NCI-H526 treated with DMSO at 0.1 percent for 48 hours (cell line): ENCODE data around the gene NAP1L5.
A peak's percentile ranks its signal among the peaks of the same experiment; 100 is the strongest.

Experiments
- DNase-seq: peaks from one replicate; lab custom pipeline; 2025; lab: John Stamatoyannopoulos, UW

Gene NAP1L5

DNA sequence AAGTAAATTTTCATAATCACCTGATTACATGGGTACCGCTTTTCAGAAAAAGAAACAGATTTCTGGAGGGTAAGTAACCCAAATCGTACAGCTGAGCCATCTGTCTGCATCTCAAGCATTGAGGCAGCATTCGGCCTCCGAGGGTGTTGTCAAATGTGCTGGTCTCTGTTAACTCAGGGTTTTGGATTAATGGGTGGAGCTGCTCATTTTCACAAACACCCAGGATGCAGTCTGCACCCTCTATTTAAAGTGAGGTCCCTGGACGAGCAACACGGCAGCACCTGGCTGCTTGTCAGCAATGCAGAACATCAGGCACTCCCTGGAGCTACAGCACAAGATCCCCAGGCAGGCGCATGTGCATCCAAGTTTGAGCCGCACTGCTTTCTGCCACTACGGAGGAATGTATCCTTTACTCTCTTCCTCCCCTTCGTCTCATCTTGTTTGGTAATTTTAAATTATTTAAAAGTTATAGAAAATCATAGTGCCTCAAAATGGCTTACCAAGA lies 24.7 kb upstream of the NAP1L5 start:
- DNase-seq, result no peak

DNA sequence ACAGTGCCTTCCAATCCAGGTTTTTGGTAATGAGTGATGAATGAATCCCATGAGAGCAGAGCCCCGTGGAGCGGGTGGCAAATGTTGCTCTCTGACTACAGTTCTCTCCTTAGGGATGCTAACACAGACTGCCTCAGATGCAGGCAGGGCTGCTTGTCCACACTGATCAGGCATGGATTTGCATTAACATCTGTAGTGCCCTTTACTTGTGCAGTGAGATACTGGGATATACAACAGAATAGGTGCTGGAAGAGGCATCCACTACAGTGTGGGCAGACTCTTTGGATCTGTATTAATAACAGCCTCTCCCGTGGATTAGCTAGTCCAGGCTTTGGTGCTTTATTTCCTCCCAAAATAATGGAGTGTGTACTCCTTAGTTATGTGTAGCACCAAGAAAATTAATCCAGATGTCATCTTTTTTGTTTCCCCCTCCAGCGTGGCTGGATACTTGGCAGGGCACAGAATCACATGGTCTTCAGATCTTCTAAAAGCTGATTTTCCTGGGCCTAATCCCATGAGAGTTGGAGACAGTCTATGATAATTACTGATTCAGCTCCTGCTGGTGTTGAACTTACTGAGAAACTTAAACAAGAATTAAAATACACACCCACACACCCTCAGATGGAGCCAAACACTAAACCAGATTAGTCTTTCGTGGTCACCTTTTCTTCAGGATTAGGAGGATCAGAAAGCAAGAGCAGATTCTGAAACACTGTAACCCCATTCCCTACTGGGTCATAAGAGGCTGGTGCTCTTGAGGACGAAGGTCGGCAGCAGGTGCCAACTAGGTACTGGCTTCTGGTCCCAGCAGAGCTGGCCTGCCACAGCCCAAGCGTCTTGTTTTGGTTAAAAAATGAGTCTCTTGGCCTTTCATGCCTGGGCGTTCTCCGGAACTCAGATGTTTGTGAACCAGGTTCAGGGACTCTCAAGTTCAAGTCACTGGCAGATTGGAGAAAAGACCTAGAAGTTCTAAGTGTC lies 23.1 kb upstream of the NAP1L5 start:
- DNase-seq, result no peak

DNA sequence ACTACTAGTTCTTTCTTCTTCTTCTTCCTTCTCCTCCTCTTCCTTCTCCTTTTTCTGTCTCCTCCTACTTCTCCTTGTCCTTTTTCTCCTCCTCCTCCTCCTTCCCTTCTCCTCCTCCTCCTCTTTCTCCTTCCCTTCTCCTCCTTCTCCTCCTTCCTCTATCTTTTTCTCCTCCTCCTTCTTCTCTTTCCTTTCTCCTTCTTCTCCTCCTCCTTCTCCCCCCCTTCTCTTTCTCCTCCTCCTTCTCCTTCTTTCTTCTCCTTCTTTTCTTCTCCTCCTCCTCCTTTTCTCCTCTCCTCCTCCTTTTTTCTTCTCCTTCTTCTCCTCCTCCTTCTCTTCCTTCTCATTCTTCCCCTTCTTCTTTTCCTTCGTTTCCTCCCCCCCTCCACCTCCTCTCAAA lies 21.8 kb upstream of the NAP1L5 start:
- no peak for DNase-seq

DNA sequence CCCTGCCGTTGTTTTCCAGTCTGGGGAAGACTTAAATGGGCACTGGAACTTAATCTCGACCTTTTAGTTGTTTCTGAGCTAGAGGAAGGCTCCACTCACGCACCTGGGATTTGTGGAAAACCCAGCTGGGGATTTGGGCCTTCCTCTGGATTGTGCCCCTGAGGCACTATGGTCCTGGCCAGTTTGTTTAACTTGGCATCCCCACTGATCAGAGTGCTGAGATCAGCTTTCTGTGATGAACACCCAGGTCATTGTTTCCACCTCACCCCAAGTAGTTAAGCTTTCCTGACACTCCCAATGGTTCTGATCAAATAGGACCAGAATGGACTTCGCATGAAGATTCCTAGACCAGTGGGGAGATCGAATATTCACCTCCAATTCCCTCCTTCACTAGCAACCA lies 20.5 kb upstream of the NAP1L5 start:
- no peak for DNase-seq

- no peak for DNase-seq
Observed at GRCh38 chr4:88713782-88714181, 16.2 kb upstream of the NAP1L5 start.

DNA sequence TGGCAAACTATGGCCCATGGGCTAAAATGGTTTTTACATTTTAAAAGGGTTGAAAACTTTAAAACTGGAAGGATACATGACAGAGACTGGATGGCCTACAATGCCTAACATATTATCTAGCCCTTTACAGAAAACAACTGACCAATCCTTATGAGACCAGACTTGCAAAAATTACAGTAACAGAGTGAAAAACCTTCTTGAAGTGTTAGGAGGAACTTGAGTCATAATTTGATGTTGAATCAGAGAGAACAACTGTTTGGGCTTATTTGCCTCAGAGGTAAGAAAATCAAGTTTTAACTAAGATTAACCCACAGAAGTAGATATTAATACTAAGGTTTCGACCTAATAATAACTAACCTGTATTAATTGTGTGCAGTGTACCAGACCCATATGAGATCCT lies 12.4 kb upstream of the NAP1L5 start:
- no peak for DNase-seq

DNA sequence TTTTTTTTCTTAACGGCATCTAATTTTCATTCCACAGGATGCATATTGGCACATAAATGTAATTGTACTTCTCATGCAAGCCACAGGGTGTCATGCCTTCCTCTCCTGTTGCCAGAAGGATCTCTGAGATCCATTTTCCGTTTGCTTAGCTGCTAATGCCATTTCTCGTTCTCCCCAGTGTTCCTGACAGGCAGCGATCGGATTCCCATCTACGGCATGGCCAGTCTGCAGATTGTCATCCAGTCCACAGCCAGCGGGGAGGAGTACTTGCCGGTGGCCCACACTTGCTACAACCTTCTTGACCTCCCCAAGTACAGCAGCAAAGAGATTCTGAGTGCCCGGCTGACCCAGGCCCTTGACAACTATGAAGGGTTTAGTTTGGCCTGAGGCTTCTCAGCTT lies 8.9 kb upstream of the NAP1L5 start:
- peak; percentile 79 for DNase-seq

DNA sequence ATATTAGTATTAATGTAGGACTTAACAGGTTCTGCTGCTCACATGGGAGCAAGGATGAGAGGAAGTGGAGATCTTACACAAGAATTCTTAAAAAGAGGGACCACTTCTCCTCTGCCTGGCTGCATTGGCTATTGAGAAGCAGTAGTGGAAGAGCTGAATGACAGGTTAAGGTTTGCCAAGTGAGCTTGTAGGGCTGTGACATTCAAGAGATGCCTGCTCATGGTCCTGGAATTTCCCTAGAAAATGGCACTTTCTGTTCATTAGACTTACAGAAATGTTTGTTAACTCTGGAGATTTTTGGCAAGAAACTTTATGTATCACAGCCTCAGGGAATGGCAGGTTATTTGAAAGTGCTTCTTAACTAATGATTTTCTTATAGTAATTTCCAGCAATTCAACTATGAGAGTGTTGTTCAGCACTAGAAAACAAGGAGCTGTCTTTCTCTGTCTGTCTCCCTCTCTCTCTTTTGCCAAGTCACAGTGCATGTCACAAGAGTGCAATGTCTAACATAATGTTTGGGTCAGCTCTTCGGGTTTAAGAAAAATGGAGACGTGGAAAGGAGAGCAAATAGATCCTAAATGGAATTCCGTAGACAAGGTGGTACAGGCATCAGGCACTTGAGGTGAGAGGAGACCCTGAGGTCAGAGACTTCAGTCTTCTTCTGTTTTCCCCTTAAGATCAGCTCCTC lies 8.3 kb upstream of the NAP1L5 start:
- no peak for DNase-seq

DNA sequence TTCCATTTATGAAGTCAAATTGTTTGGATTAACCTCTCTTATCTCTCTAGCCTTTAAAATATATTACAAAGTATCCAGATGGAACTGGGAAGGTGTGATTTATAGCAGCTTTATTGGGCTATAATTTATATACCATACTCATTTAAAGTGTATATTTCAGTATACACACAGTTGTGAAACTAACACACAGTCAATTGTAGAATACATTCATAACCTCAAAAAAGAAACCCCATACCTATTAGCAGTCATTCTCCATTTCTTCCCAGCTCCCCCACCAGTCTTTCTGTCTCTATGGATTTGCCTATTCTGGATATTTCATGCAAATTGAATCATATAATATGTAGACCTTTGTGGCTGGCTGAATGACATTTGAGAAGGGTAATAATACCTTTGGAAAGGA lies 7.6 kb upstream of the NAP1L5 start:
- DNase-seq, result peak; percentile 89

DNA sequence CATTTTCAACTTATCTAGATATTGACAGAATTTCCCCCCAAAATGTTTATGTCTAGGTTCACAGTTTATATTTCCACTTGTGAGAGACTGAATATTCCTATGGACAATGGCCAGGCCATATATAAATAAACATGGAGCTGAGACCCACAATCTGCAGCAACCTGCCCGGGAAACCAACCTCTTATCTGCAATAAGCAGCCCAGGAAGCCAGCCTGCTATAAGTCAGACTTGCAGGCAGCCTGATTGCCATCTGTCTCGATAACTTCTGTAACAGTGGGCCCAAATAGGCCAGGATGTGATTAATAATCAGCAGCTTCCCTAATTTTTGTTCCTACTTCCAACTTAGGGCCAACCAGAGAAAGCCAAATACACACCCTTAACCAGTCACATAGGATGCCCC lies 5.2 kb upstream of the NAP1L5 start:
- DNase-seq, result no peak

GRCh38 chr4:88698519-88698918 lies 890 bp upstream of the NAP1L5 start:
- DNase-seq, result no peak

DNA sequence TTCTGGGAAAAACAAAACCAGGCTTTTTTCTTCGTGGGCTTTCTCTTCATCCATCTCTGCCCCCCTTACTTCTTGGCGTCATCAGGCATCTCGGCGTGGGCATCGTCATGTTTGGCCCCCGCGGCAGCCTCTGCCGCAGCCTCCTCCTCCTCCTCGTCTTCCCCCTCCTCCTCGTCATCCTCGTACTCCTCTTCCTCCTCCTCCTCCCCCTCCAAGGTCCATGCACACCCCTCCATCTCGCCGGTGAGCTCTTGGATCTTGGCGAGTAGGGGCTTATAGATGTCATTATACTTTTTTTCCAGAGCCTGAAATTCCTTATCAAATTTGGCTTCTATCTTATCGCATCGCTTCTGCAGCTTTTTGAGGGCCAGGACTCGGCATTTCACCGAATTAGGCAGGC lies 488 bp downstream of the NAP1L5 start:
- DNase-seq, result no peak

- DNase-seq, result no peak
Observed at GRCh38 chr4:88696630-88697029, 999 bp downstream of the NAP1L5 start.

- peak; percentile 44 for DNase-seq
Observed at GRCh38 chr4:88693792-88694191, 3.8 kb downstream of the NAP1L5 start.

DNA sequence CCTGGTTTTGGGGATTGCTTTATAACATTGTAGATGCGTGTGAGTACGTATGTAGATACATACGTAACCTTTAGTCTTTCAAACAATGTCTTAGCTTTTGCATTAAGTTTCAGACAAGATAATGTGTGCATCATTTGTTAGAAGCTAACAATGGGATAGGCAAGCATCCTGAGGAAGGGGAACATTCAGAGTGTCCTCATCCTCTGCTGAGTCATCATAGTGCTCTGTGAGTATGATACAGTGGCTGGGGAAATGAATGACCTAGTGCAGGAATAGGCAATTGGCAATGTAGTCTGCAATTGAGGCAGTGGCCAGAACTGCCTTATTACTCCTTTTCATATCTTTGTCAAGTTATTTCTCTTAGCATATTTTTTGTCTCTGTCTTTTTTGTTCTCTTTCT lies 7.3 kb downstream of the NAP1L5 start:
- DNase-seq, result no peak

GRCh38 chr4:88681209-88681608 lies 16.4 kb downstream of the NAP1L5 start:
- no peak for DNase-seq

- no peak for DNase-seq
Observed at GRCh38 chr4:88675543-88675942, 22.1 kb downstream of the NAP1L5 start.

- DNase-seq, result no peak
Observed at GRCh38 chr4:88674979-88675378, 22.6 kb downstream of the NAP1L5 start.

GRCh38 chr4:88674565-88674964 lies 23.1 kb downstream of the NAP1L5 start:
- DNase-seq, result no peak

GRCh38 chr4:88673886-88674285 lies 23.7 kb downstream of the NAP1L5 start:
- no peak for DNase-seq

DNA sequence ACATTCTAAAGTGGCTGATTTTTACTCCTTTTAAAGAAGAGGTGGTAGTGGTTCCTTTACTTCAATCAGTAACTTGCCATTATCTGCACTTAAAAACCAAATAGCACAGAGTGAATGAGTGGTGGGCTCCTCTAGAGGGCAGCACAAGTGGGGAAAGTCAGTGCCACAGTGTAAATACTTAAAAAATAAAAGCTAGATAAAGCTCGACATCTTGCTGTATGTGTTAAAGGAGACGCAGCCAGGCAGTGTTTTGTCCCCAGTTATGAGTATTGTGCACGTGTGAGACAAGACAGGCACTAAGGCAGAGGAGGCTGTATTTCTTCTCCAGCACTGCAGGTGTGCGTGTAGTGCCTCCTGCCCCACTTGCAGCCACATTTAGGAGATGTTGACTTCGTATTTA lies 24.6 kb downstream of the NAP1L5 start:
- DNase-seq, result peak; percentile 2

- no peak for DNase-seq
Observed at GRCh38 chr4:88661739-88662138, 35.9 kb downstream of the NAP1L5 start.
